ENCODE data around the gene AGTPBP1. TPM values are rescaled to one million over a fixed set of nuclear protein-coding genes. Genes with fewer than 3 reads are reported as not detected.
"Not testable (repeated sequence)": the region's sequence is repeated elsewhere in the genome, so short reads cannot be mapped to it uniquely, and the experiment has no call there.

The AGTPBP1 gene, protein sequence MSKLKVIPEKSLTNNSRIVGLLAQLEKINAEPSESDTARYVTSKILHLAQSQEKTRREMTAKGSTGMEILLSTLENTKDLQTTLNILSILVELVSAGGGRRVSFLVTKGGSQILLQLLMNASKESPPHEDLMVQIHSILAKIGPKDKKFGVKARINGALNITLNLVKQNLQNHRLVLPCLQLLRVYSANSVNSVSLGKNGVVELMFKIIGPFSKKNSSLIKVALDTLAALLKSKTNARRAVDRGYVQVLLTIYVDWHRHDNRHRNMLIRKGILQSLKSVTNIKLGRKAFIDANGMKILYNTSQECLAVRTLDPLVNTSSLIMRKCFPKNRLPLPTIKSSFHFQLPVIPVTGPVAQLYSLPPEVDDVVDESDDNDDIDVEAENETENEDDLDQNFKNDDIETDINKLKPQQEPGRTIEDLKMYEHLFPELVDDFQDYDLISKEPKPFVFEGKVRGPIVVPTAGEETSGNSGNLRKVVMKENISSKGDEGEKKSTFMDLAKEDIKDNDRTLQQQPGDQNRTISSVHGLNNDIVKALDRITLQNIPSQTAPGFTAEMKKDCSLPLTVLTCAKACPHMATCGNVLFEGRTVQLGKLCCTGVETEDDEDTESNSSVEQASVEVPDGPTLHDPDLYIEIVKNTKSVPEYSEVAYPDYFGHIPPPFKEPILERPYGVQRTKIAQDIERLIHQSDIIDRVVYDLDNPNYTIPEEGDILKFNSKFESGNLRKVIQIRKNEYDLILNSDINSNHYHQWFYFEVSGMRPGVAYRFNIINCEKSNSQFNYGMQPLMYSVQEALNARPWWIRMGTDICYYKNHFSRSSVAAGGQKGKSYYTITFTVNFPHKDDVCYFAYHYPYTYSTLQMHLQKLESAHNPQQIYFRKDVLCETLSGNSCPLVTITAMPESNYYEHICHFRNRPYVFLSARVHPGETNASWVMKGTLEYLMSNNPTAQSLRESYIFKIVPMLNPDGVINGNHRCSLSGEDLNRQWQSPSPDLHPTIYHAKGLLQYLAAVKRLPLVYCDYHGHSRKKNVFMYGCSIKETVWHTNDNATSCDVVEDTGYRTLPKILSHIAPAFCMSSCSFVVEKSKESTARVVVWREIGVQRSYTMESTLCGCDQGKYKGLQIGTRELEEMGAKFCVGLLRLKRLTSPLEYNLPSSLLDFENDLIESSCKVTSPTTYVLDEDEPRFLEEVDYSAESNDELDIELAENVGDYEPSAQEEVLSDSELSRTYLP
- 46.0 TPM for total RNA-seq (ENCODE audit: insufficient read depth, low replicate concordance)

DNA sequence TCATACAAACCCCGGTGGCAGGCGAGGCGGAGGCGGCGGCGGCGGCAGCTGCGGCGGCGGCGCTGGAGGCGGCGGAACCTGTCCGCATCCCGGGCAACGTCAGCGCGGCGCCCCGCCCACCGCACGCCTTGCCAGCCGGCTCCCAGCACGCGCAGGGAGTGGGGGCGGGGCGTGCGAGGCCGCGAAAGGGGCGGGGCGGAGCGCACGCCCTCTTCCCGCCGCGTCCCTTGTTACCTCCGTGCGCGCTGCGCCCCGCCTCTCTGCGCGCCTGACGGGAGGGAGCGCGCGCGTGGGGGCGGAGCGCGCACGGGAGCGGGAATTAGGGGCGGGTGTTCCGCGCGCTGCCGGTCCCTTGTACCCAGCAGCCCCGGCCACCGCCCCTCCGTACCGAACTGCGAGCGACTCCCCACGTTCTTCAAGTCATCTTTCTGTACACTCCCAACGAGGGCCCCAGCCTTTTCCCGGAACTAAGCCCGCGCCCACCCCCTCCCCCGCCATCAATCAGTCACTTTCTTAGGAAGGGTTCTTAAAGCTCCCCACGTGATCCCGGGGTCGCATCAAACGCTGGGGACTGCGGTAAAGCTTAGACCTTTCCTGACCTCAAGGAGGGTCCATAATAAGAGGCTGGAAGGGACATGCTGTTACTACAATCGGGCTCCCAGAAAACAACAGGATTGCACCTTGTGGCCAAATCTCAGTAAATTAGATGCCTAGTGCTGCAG, at the start of gene AGTPBP1:
Gene AGTPBP1 (minus strand): TSS at position 80 of the 722 bp plus-strand sequence. CDS start 29,421 bp downstream, outside the sequence.
- peak; percentile 95 for DNase-seq (ENCODE audit: low spot score)

GRCh38 chr9:85786116-85786515, 44.4 kb upstream of the AGTPBP1 start:
- DNase-seq (ENCODE audit: low spot score), result not testable (repeated sequence)

DNA sequence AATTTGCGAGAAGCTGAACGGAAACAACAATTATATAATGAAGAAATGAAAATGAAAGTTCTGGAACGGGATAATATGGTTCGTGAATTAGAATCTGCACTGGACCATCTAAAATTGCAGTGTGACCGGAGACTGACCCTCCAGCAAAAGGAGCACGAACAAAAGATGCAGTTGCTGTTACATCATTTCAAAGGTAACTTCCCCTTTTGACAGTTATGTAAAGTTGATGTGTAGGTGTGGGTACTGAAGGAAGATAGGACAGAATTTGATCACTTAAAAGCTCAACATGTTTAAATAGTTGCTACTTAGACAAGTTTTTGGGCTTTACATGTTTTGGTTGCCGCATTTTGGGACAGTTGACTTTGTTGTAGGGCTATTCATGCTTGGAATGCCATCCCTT, 32.1 kb upstream of the AGTPBP1 start:
- not testable (repeated sequence) for DNase-seq (ENCODE audit: low spot score)

GRCh38 chr9:85761802-85762201, 20.0 kb upstream of the AGTPBP1 start:
- DNase-seq (ENCODE audit: low spot score), result not testable (repeated sequence)

GRCh38 chr9:85757716-85758115, 16.0 kb upstream of the AGTPBP1 start:
- DNase-seq (ENCODE audit: low spot score), result not testable (repeated sequence)

DNA sequence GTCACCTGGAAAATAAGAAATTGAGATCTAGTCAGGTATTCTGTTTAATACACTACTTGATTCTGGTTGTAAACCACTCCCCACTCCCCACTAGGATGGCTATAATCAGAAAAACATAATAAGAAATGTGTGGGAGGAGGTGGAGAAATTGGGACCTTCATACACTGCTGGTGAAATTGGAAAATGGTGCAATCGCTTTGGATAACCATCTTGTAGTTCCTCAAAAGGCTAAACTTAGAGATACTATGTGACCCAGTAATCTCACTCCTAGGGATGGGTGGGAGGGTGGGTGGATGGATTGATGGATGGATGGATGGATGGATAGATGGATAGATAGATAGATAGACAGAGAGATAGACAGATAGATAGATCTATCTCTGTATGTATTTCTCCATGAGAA, 14.5 kb upstream of the AGTPBP1 start:
- DNase-seq (ENCODE audit: low spot score), result not testable (repeated sequence)

- DNase-seq (ENCODE audit: low spot score), result no peak
Observed at GRCh38 chr9:85746309-85746708, 4.6 kb upstream of the AGTPBP1 start.

GRCh38 chr9:85745203-85745602, 3.4 kb upstream of the AGTPBP1 start:
- DNase-seq (ENCODE audit: low spot score), result no peak

GRCh38 chr9:85744480-85744879, 2.7 kb upstream of the AGTPBP1 start:
- DNase-seq (ENCODE audit: low spot score), result no peak

GRCh38 chr9:85743275-85744128, 1.7 kb upstream of the AGTPBP1 start:
- peak; percentile 45 for DNase-seq (ENCODE audit: low spot score)

DNA sequence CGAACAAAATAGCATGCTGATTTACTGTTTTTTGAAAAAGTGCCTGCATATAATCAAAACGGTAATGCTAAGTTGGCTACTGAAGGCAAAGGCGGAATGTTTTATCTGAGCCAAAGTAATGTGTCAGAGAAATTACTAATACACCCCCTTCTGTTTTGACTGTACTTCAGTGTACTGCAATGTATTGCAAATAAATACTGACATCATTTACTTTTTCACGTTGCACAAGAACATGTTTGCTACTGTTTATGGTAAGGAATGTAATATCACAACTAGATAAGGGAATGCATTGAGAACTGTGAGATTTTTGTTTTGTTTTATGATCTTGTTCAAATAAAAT, 813 bp upstream of the AGTPBP1 start:
- DNase-seq (ENCODE audit: low spot score), result peak; percentile 46

DNA sequence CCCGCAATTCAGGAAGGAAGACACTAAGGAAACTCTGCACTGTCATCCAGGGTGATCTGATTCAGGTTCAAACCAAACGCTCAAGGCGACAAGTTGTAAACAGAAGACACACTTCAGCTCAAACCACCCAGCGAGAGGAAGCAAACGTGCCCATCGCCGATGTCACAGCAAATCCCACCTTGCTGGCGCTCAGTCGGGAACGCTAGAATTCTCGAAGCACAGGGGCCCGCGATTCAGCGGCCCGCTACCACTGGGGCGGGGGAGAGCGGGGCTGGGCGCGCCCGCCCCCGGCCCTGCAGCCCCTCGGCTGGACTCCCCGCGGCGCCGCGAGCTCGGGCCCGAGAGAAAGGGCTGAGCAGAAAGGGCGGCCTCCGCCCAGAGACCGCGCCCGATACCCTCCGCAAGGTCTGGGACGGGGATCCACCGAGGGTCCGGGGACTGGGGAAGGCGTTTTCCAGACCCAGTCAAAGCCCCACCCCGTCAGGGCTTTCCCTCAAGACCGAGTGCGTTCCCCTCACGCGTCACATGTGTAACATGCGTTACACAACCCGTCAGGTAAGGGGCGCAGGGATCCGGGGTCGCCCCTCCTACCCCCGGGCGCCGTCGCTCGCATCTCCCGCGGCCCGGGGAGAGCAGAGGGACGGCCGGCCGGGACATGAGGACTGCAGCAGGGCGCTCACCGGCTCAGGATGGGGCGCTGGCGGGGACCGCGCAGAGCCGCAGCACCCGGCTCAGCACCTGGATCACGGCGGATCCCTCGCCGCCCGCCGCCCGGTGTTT, 469 bp downstream of the AGTPBP1 start:
- DNase-seq (ENCODE audit: low spot score), result peak; percentile 45

DNA sequence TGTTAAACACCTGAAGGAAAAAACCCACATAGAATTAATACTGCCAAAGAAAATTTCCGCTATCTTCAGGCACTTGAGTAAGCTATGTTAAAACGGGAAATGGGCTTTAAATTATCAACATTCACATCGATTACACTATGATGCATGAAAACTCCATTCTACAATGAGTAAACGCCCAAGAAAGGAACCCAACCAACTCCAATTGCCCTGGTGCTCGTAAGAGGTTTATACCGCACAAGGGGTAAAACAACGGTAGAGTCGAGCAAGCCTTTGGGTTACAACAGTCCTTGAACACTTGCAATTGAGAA, 1.0 kb downstream of the AGTPBP1 start:
- DNase-seq (ENCODE audit: low spot score), result no peak

DNA sequence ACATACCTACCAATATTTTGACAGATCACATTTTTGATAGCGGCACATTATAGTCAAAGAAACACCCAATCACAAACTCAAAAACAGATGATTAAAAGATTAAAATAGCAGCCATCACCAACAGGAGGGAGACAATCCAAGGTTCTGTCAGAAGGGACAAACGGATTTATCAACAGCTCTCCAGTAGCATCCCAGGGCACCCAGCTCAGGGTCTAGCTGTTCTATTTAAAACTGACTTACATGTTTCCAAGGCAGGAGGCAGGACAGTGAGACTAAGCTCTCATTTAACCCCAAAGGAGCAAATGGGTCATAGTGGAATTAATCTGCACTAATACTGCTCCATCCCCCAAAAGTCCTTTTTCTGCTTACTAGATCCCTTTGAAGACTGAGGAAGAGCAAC, 3.2 kb downstream of the AGTPBP1 start:
- DNase-seq (ENCODE audit: low spot score), result no peak

DNA sequence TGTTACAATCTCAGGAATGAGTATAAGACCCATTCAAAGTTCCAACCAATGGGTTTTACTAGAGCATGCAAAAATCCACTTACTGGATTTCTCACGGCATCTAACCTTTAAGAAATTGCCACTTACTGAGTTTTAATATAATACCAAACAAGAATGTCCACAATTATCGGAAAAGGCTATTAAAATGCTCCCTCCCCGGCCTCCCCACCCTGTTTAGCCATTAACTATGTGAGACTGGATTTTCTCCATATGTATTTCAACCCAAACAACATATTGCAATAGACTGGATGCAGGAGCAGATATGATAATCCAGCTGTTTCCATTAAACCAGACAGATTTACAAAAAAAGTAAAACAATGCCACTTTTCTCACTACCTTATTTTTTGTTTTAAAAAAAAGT, 4.1 kb downstream of the AGTPBP1 start:
- DNase-seq (ENCODE audit: low spot score), result no peak

- DNase-seq (ENCODE audit: low spot score), result no peak
Observed at GRCh38 chr9:85730916-85731630, 10.7 kb downstream of the AGTPBP1 start.

GRCh38 chr9:85729882-85730281, 11.9 kb downstream of the AGTPBP1 start:
- DNase-seq (ENCODE audit: low spot score), result no peak

DNA sequence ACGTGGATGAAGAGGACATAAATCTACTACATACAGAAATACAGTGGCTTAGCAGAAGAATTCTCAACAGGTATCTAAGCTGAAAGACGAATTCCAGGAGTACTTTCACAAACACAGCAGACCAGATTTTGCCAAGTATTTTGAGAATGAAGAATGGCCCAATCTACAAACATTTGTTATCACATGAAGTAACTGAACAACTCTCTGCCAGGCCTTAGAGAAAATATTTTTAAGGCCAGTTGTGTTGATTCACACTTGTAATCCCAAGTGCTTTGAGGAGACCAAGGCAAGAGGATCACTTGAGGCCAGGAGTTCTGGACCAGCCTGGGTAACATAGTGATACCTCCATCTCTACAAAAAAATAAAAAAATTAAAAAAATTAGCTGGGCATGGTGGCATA, 14.3 kb downstream of the AGTPBP1 start:
- DNase-seq (ENCODE audit: low spot score), result no peak

DNA sequence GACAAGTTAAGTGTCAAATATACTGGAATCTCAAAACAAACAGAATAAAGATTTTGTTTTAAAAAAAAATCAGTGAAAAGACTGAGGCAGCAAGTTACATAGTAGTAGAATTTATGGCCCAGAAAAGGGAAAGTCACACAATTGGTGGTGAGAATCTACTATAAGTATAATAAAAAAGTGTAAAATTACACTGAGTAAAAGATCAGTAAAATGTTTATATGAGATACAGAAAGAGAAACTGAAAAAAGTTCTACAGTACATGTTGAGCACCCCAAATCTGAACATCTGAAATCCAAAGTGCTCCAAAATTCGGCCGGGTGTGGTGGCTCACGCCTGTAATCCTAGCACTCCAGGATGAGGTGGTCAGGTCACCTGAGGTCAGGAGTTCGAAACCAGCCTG, 15.0 kb downstream of the AGTPBP1 start:
- DNase-seq (ENCODE audit: low spot score), result no peak
